NCI-H2196 (cell line): Measurements from ENCODE around the gene CACNB2.

Experiments
- DNase-seq: peaks from one replicate; lab custom pipeline; 2025; ENCODE audit not compliant: unreplicated experiment; lab: John Stamatoyannopoulos, UW

CACNB2 gene

GRCh38 chr10:18328941-18329340 is 188.7 kb downstream of the CACNB2 start:
- DNase-seq = no peak

GRCh38 chr10:18332048-18332447 is 191.8 kb downstream of the CACNB2 start:
- no peak for DNase-seq

- DNase-seq = no peak
Measured at GRCh38 chr10:18332484-18332883, 192.3 kb downstream of the CACNB2 start.

- DNase-seq = no peak
Measured at GRCh38 chr10:18333621-18334020, 193.4 kb downstream of the CACNB2 start.

GRCh38 chr10:18334116-18334867 is 194.1 kb downstream of the CACNB2 start:
- DNase-seq = no peak

GRCh38 chr10:18340496-18341051 is 200.3 kb downstream of the CACNB2 start:
- no peak for DNase-seq

- no peak for DNase-seq
Measured at GRCh38 chr10:18341055-18341454, 200.8 kb downstream of the CACNB2 start.

- no peak for DNase-seq
Measured at GRCh38 chr10:18343573-18343972, 203.3 kb downstream of the CACNB2 start.

- DNase-seq = no peak
Measured at GRCh38 chr10:18345308-18345707, 205.1 kb downstream of the CACNB2 start.

- DNase-seq = no peak
Measured at GRCh38 chr10:18350340-18350739, 210.1 kb downstream of the CACNB2 start.

GRCh38 chr10:18351421-18351820 is 211.2 kb downstream of the CACNB2 start:
- DNase-seq = no peak

GRCh38 chr10:18352175-18352574 is 212.0 kb downstream of the CACNB2 start:
- DNase-seq = no peak

GRCh38 chr10:18359812-18360211 is 219.6 kb downstream of the CACNB2 start:
- DNase-seq = no peak

- no peak for DNase-seq
Measured at GRCh38 chr10:18362892-18363291, 222.7 kb downstream of the CACNB2 start.

- DNase-seq = no peak
Measured at GRCh38 chr10:18364987-18365775, 225.0 kb downstream of the CACNB2 start.

- no peak for DNase-seq
Measured at GRCh38 chr10:18367840-18368239, 227.6 kb downstream of the CACNB2 start.

GRCh38 chr10:18368273-18368672 is 228.0 kb downstream of the CACNB2 start:
- DNase-seq = no peak

GRCh38 chr10:18368682-18369081 is 228.5 kb downstream of the CACNB2 start:
- DNase-seq = no peak

GRCh38 chr10:18369859-18370473 is 229.7 kb downstream of the CACNB2 start:
- no peak for DNase-seq

GRCh38 chr10:18376650-18377049 is 236.4 kb downstream of the CACNB2 start:
- DNase-seq = no peak

- no peak for DNase-seq
Measured at GRCh38 chr10:18377898-18378297, 237.7 kb downstream of the CACNB2 start.

- DNase-seq = no peak
Measured at GRCh38 chr10:18378766-18379165, 238.5 kb downstream of the CACNB2 start.
